Keratinocyte (primary cell): ENCODE results near the gene DCST1. TPM values are rescaled to one million over a fixed set of nuclear protein-coding genes. Genes with fewer than 3 reads are reported as not detected.

Source experiments
- DNase-seq: peaks from one replicate; pipeline ENCODE4 v3.0.0-alpha.2; 2011; ENCODE audit warnings: low read depth, missing footprints, low spot score
- FAIRE-seq: peaks from 2 replicates; lab custom pipeline; 2011; peaks lifted over from hg19 to GRCh38; lab: Jason Lieb, UNC
- H2AFZ ChIP-seq: 2 replicates; pipeline ENCODE4 v1.6.0; 2012; ENCODE audit warnings: low read length, control low read depth, inconsistent platforms; ENCODE audit not compliant: control insufficient read depth
- H3K27ac ChIP-seq: 2 replicates; pipeline ENCODE4 v1.5.1; 2011; ENCODE audit warnings: low read length; ENCODE audit not compliant: control insufficient read depth, insufficient read depth
- H3K27me3 ChIP-seq: 3 replicates; pipeline ENCODE4 v1.6.0; 2011; ENCODE audit warnings: low read length; ENCODE audit not compliant: control insufficient read depth, insufficient read depth; ENCODE audit errors: extremely low read depth
- H3K36me3 ChIP-seq, 2 experiments: 2 replicates in 1 of 2; 3 replicates in 1 of 2; pipeline ENCODE4 v1.5.1; 2011; ENCODE audit warnings: low read length in 2 of 2, mild to moderate bottlenecking in 1 of 2; ENCODE audit not compliant: control insufficient read depth in 2 of 2, insufficient read depth in 2 of 2; ENCODE audit errors: extremely low read depth in 1 of 2
- H3K4me1 ChIP-seq: 3 replicates; pipeline ENCODE4 v1.5.1; 2011; ENCODE audit warnings: low read length; ENCODE audit not compliant: control insufficient read depth, insufficient read depth; ENCODE audit errors: extremely low read depth
- H3K4me2 ChIP-seq: 3 replicates; pipeline ENCODE4 v1.6.0; 2011; ENCODE audit warnings: low read depth, low read length; ENCODE audit not compliant: control insufficient read depth, insufficient read depth; ENCODE audit errors: extremely low read depth
- H3K4me3 ChIP-seq, 3 experiments: fragments of 200-600 bp in 1 of 3; sonication (generic) in 1 of 3; 2 replicates in 2 of 3; 3 replicates in 1 of 3; pipeline ENCODE4 v1.5.1; 2011 to 2016; ENCODE audit warnings: low read length in 3 of 3, mild to moderate bottlenecking in 3 of 3, control low read depth in 2 of 3, inconsistent platforms in 1 of 3, low read depth in 1 of 3, mixed read lengths in 1 of 3, mixed run types in 1 of 3, moderate library complexity in 1 of 3; ENCODE audit not compliant: control insufficient read depth in 2 of 3, insufficient read depth in 2 of 3; ENCODE audit errors: extremely low read depth in 1 of 3
- H3K79me2 ChIP-seq: 2 replicates; pipeline ENCODE4 v1.6.0; 2012; ENCODE audit warnings: low read length; ENCODE audit not compliant: control insufficient read depth, insufficient read depth
- H3K9ac ChIP-seq: 3 replicates; pipeline ENCODE4 v1.6.0; 2011; ENCODE audit warnings: low read length; ENCODE audit not compliant: control insufficient read depth, insufficient read depth; ENCODE audit errors: extremely low read depth
- H3K9me1 ChIP-seq: 3 replicates; pipeline ENCODE4 v1.6.0; 2011; ENCODE audit warnings: low read length; ENCODE audit not compliant: control insufficient read depth, insufficient read depth; ENCODE audit errors: extremely low read depth
- H3K9me3 ChIP-seq: 2 replicates; pipeline ENCODE4 v1.5.1; 2012; ENCODE audit warnings: low read depth, low read length; ENCODE audit not compliant: control insufficient read depth
- H4K20me1 ChIP-seq: 3 replicates; pipeline ENCODE4 v1.6.0; 2011; ENCODE audit warnings: low read length; ENCODE audit not compliant: control insufficient read depth, insufficient read depth; ENCODE audit errors: extremely low read depth
- EZH2 ChIP-seq: IDR thresholded peaks from one replicate; pipeline ENCODE4 v1.6.1; 2012; ENCODE audit warnings: inconsistent platforms, mild to moderate bottlenecking, low read length, moderate library complexity
- dilution Hi-C: fragments of 300-500 bp; cut with MboI; formaldehyde crosslinking; loops from one replicate; pipeline ENCODE4 v1.7.0; 2020; ENCODE audit warnings: low sequenced_read_pairs; ENCODE audit not compliant: extremely low pct_ligation_motif_present
- polyA plus RNA-seq, 5 experiments: library from polyadenylated mRNA; depleted of rRNA in 3 of 5; stranded (reverse) in 3 of 5; stranded (forward) in 1 of 5; unstranded in 1 of 5; fragments of >200 nt; gene quantifications; 1 replicate in 1 of 5; 2 replicates in 3 of 5; 3 replicates in 1 of 5; pipeline versions ENCODE4 v1.2.1 to v1.2.3, GENCODE V29; 2011 to 2012; ENCODE audit warnings: missing spikeins in 2 of 5, low read depth in 1 of 5, low replicate concordance in 1 of 5
- TF ChIP-seq, protein P1 (sequence below), 3 experiments: IDR thresholded peaks in 1 of 3; conservative IDR thresholded peaks in 1 of 3; optimal IDR thresholded peaks in 1 of 3; 2 replicates in 2 of 3; 3 replicates in 1 of 3; pipeline versions ENCODE3 to v1.5.1; 2011; ENCODE audit warnings: low read length in 3 of 3, mild to moderate bottlenecking in 3 of 3, moderate library complexity in 2 of 3, control low read depth in 1 of 3, inconsistent platforms in 1 of 3; ENCODE audit not compliant: insufficient read depth in 2 of 3; ENCODE audit errors: extremely low read depth in 1 of 3

Gene DCST1
- polyA plus RNA-seq, 1 donor (not counting 4 experiments of a cell fraction or from before 2014, with no cell fraction given) = not detected

DNA sequence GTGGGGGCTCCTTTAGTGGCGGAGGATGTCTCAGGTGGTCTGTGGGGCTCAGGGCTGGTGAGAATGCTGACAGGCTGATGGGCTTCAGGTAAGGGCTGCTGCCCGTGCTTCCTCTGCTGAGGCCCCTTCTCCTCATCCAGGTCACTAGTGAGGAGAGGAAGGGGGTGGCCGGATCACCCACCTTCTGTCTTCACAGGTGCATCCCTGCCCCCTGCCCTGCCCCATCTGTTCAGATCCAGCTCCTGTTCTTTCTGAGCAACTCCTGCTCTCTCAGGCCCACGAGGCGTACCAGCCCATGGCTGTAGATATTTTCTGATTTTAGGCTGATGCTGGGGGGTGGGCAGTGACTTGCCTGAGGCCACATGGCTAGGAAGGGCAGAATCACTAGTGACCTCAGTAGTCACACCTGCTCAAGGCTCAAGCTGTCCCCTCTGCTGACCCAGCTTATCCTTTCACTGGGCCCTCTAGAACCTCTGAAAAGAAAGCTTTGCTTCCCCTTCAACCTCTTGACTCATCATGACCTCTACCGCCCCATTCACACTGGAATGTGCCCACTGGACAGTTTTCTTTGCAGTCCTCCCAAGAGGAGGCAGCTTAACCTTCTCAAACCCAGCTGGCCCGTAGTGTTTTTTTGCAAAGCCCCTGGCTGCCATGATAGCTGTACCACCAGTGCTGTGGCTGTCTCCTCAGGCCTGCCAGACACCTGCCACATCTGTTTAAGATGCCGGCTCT lies 14.8 kb upstream of the DCST1 start:
- no peak overlapping the region for H3K9ac ChIP-seq
- H3K79me2 ChIP-seq = no peaks in the 10 kb centered on the region
- H4K20me1 ChIP-seq = peaks cover 2% of the 10 kb centered on the region
- H3K36me3 ChIP-seq = peaks cover 26 to 33% of the 10 kb centered on the region in 2 experiments
- no peak overlapping the region for H3K4me3 ChIP-seq
- H2AFZ ChIP-seq = no peak overlapping the region
- TF ChIP-seq, protein P1, sequence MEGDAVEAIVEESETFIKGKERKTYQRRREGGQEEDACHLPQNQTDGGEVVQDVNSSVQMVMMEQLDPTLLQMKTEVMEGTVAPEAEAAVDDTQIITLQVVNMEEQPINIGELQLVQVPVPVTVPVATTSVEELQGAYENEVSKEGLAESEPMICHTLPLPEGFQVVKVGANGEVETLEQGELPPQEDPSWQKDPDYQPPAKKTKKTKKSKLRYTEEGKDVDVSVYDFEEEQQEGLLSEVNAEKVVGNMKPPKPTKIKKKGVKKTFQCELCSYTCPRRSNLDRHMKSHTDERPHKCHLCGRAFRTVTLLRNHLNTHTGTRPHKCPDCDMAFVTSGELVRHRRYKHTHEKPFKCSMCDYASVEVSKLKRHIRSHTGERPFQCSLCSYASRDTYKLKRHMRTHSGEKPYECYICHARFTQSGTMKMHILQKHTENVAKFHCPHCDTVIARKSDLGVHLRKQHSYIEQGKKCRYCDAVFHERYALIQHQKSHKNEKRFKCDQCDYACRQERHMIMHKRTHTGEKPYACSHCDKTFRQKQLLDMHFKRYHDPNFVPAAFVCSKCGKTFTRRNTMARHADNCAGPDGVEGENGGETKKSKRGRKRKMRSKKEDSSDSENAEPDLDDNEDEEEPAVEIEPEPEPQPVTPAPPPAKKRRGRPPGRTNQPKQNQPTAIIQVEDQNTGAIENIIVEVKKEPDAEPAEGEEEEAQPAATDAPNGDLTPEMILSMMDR (optimal IDR thresholded peaks at IDR 0.05 in 1 of 3, IDR thresholded peaks at IDR 0.05 in 1 of 3, conservative IDR thresholded peaks at IDR 0.05 in 1 of 3; ENCODE audit: extremely low read depth in 1 of 3, insufficient read depth in 2 of 3, low read length in 3 of 3) = no peak
- TF ChIP-seq EZH2 = no peak
- DNase-seq = no peak
- H3K27me3 ChIP-seq = no peaks in the 10 kb centered on the region
- no peak overlapping the region for H3K4me2 ChIP-seq
- H3K4me1 ChIP-seq = peaks cover 41% of the 10 kb centered on the region
- no peak overlapping the region for H3K27ac ChIP-seq
- H3K9me1 ChIP-seq = no peaks in the 10 kb centered on the region
- FAIRE-seq = no peak
- dilution Hi-C loops = no loop called here
- H3K9me3 ChIP-seq = no peaks in the 10 kb centered on the region

DNA sequence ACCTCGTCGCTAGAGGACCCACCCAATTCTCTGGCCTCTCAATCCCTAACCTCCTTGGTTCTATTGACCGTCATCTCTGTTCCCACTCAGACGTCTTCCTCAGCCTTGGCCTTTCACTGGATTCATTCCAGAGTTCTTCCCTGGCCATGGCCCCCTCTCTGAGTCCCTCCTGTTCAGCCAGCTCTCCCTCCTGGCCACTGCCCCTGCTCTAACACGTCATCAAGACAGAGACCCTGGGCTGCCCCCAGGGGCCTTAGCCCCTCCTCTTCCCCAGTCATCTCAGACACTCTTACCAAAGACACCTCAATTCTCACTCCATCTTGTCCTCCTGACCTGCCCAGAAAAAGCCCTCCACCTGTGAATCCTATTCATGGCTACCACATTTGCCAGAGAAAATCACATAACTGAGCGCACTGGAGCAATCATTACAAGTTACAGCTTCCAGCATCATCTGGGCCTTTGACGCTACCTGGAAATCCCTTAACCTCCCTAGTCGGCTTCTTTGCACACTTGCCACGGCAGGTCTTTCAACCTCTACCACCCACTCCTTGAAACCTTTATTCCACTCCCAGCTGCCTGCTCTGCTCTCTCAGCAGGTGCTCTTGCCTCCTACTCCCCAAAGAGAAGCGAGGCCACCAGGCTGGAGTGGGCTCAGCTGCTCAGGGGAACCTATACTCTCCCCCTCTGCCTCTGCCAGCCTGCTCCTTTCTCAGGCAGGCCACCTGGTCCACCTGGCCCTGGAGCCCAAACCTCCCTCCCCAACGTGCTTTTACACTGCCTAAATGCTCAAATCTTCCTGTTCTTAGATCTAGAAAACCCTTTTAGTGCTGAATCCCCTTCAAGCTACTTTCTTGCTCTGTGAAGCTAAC lies 14.0 kb upstream of the DCST1 start:
- Histone ChIP-seq H3K4me3 (no peak overlapping the region), H3K4me2 (no peak overlapping the region), H2AFZ (no peak overlapping the region), H3K9ac (no peak overlapping the region), H3K79me2 (no peaks in the 10 kb centered on the region), H3K9me1 (no peaks in the 10 kb centered on the region), H3K27me3 (no peaks in the 10 kb centered on the region), H3K27ac (no peak overlapping the region), H4K20me1 (no peaks in the 10 kb centered on the region), H3K9me3 (no peaks in the 10 kb centered on the region), H3K4me1 (peaks cover 41% of the 10 kb centered on the region), H3K36me3 (peaks cover 18 to 25% of the 10 kb centered on the region in 2 experiments)
- no peak for DNase-seq
- dilution Hi-C loops = no loop called here
- FAIRE-seq = no peak
- TF ChIP-seq, protein P1 (optimal IDR thresholded peaks at IDR 0.05 in 1 of 3, IDR thresholded peaks at IDR 0.05 in 1 of 3, conservative IDR thresholded peaks at IDR 0.05 in 1 of 3; ENCODE audit: extremely low read depth in 1 of 3, insufficient read depth in 2 of 3, low read length in 3 of 3) = no peak
- no peak for TF ChIP-seq EZH2
